Measurements from ENCODE around the gene KCNC4.

KCNC4 gene

DNA sequence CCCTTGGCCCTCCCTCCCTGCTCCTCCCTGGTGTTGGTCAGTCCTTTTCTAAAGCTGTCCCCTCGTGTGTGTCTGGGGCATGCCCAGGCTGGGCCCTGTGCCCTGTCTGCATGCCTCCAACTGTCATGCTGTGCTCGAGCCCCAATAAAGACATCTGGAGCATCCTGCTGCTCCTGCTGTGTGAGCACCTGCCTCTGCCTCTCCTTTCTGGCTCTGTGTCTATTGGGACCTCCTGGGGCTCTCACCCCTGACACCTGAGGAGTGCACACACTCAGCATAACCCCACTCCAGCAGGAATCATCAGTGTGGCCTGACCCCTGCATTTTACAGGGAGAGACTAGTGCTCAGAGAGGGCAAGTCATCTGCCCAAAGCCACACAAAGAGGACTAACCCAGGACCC lies 23.7 kb downstream of the KCNC4 start:
- DNase-seq: no peak

DNA sequence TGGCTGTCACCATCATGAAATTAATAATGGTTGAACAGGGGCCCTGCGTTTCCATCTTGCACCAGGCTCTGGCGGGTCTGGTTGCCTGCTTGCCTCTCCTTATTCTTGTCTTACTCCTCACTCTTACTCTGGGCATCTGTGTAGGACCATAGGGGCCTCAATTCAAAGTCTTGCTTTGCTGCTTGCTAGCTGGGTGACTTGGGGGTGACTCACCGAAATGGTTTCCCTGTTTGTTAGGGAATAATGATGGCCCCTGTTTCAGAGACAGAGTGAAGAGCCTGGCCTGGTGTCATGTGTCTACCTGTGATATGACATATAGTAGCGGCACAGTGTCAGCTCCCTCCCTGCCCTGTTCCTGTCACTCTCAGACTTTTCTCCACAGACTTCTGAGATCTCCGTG lies 24.6 kb downstream of the KCNC4 start:
- no peak for DNase-seq

DNA sequence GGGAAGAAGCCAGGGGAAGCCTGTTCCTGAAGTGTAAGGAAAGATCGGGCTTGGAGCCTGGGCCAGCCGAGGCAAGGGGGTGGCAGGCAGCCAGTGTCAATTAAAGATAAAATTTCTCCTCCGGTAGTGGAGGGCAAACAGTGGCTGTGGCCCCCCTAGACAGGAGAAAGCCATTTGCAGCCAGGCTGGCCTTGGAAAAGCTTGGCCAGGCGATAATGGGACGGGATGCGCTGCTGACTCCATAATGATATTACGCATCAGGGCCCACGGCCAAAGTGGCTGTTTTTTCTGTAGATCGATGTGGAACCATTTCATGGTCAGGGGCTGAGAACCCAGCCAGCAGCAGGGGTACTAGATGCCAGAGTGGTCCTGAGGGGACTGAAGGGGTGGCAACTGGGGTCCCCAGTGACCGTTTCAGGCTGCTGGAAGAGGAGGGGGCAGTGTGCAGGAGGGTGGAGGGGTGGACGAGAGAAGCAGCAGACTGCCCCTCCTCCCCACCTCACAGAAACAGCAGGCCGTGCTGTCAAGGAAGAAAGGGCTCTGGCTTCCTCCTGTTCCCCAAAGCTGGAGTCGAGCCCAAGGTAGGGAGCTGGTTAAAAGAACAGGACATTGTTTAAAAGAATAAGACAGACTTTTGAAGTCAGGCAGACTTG lies 25.2 kb downstream of the KCNC4 start:
- peak; percentile 70 for DNase-seq

DNA sequence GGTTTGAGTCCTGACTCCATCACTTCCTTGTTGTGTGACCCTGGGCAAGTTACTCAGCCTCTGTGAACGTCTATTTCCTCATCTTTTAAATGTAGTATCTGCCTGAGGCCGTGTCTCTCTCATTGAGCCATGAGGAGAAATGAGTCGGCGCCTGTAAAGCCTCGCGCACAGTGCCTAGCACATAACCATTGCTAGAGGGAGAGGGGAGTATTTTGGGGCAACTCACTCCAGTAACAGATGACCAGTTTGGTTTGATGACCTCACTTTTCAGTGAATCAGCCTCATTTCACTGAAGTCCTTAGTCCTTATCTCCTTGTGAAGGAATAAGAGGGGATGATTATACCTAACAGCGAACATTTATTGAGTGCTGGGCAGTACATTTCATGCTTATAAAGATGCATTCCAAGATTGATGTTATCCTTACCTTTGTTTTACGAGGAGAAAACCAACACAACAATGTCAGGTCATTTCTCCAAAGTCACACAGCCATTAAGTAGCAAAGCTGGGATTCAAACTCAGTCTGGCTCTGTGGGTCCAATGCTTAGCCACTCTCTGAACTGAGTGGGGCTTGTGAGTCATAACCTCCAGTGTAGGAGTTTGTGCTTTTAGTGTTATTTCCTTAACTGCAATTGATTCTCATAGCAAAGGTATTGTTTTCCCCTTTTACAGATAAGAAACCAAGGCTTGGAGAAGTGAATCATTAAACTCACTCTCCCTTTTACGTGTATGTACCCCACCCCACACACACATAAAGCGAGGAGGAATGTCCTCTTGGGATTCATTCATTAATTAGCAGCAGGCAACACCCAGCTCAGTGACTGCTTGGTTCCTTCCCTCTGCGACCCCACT lies 25.9 kb downstream of the KCNC4 start:
- no peak for DNase-seq

DNA sequence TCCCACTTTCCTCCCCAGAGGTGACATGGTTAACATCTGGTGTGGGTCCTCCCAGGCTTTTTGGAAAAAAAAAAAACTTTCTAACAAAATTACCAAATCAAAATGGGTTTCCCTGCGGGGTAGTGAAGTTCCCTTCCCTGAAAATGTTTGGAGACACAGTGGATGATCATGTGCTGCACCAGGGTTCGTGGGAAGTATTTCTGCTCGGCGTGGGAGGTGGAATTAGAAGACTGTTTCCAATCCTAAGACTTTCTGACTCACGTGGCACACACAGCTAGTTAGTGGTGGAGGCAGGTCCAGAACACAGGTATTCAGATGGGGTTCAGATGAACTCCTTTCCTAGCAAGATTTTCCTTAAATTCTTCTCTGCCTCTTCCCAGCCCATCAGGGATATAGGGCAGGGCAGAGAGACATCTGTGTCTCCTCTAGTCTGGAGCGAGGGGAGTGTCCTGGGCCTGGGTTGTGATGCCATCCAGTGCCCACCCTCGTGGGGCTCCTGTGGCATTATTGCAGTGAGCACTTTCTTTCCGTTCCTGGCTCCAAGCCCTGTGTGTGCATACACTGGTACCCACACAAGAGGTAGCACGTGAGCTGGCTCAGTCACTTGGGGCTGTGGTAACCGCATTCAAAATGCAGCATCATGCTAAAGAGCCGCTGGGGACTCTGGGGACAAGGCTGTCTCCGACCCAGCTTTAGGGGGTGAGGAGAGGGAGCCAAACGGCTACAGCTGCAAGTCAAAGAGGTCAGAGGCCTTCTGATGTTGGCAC lies 27.5 kb downstream of the KCNC4 start:
- no peak for DNase-seq

DNA sequence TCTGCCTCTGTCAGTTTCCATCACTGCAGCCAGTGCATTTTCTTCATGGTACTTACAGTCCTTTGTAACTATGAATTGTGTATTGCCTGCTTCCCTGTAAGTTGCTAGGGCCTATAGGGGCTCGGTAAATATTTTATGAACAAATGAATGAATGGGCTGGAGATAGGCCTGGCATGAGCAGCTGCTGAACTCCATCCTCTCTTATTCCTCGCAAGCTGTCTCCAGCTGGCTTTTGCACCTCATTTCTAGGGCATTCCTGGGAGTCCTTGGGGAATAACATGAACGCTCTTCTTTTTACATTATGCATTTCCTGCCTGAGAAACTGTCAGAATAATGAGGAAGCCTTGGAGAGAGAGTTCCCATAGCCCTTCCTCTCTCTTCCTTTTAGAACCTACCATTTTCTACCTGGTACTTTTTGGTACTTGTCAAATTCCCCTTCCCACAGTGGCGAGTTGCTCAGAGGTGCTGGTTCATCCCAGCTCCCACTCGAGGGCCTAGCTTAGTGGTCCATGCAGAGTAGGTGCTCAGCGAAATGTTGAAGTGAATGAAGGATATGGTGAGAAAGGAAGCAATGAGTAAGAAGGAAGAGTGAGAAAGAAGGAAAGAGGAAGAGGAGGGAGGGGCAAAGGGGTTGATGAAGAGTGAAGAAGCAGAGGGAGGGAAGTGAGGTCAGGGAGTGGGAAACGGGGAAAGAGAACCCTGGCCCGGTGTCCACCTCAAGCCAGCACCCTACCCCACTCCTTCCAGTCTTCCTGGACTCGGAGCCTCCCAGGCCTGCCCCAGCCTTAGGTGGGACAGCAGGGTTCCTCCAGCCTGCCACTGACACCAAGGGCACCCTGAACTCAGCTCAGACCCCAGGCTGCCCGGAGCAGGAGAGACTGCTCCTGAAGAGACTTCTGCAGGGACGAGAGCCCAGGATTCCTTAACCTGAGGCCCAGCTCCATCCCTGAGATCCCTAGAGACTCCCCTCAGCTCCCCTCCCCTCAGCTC lies 29.6 kb downstream of the KCNC4 start:
- no peak for DNase-seq

DNA sequence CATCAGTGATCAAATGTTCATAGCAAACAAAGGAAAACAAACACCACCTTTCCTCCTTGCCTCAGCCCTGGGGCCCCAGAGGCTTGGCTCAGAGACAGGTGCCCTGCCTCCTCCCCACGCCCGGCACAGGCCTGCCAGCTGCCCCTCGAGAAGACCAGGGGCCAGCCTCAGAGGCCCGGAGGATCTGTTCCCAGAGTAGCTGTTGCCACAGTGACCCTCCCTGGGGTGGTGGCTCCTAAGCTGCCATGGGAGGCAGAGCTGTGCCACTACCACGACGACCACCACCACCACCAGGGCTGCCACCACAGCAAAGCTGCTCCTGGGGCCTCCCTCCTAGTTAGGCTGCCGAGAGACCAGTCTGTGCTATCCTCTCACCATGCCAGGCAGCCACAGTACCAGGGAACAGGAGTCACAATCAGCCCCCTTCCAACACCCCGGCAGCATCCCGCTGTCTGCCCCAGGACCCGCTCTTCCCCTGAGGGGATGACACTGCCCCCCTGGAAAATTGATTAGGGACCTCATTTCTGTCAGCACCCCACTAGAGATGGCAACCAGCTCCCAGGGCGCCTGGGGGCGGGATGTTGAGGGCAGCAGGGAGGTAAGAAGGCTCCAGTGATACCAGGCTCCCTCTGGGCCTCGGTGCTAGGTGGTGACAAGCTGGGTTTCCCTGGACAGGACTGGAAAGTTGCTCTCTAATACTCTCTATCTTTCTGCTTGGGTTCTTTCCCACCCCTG lies 30.5 kb downstream of the KCNC4 start:
- DNase-seq: peak; percentile 25

DNA sequence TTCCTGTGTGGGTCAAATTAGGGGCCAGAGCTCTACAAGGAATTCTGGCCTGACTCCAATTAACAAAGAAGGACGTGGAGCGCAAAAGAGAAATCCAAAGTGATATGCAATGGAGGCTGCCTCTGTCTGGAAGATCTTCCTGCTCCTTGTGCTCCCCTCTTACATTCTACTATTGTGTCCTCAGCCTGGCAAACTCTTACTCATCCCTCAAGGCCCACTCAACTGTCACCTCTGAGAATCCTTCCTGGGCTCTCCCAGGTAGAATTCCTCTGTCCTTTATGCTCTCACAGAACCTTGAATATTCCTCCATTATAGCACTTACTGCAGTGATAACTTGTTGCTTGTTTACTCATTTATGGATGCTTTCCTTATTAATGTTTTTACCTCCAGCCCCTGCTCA lies 31.4 kb downstream of the KCNC4 start:
- DNase-seq: no peak

DNA sequence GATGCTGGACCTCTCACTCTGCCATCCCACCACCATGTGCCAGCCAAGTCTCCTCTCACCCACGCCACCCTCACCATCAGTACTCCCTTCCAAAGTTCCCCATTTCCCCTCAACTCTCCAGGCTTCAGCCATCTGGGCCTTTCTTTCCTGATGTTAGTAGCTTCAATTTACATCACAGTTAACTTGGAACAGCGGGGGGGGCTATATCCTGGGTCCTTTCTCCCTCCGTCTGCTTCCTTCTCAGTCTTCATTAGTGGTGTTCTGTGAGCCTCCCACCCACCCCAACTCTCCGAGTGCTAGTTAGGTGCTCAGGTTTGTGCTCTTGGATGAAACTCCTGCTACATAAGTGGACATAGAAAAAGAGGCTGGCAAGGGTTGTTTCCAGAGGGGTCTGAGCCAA lies 31.9 kb downstream of the KCNC4 start:
- no peak for DNase-seq

DNA sequence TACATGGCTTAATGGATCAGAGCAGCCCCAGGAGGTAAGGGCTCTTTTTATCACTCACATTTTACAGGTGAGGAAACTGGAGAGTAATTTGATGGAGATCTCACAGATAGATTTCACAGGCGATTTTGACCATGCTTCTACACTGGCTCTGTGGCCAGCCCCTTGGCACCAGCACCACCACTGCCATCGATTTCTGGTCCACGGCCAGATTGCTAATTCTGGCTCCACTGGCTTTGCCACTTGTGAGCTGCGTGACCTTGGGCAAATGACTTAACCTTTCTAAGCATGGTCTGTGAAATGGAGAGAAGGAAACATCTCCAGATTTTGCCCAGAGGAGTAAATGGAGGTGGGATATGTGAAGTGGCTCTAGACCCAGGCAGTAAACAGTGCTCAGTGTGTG lies 32.6 kb downstream of the KCNC4 start:
- DNase-seq: no peak

DNA sequence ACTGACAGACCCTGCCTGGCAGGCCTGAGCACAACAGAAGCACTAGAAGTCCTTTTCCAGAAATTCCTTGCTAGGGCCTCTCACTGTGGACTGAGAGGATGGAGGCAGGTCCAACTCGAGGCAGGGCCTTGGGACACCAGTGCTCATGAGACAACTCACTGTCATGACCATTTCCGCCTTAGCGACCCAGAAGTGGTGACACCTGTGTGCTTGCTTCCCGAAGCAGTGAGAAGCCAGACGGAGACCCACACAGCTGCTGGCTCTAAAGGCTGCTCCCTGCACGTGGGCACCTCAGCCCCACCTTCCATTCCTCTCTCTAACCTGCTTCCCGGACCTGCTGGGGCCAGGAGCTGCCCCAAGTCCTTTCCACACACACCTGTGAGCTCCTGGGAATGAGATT lies 33.0 kb downstream of the KCNC4 start:
- no peak for DNase-seq

DNA sequence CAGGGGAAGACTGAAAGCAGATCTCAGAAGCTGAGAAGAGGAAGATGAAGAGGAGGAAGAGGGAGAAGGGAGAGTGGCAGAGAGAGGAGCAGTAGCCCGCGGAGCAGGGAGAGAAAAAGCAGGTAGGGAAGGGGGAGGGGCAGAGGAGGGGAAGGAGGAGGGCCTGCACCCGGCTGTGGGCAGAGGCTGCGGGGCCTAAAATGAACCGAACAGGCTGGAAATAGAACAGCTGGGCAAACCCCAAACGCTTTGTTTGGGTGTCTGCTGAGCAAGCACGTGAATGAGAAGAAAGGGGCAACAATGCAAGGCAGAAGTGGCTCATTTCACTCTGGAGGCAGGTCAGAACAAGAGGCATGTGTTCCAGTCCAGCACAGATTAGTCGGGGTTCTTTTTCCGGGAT lies 33.5 kb downstream of the KCNC4 start:
- DNase-seq: peak; percentile 49

DNA sequence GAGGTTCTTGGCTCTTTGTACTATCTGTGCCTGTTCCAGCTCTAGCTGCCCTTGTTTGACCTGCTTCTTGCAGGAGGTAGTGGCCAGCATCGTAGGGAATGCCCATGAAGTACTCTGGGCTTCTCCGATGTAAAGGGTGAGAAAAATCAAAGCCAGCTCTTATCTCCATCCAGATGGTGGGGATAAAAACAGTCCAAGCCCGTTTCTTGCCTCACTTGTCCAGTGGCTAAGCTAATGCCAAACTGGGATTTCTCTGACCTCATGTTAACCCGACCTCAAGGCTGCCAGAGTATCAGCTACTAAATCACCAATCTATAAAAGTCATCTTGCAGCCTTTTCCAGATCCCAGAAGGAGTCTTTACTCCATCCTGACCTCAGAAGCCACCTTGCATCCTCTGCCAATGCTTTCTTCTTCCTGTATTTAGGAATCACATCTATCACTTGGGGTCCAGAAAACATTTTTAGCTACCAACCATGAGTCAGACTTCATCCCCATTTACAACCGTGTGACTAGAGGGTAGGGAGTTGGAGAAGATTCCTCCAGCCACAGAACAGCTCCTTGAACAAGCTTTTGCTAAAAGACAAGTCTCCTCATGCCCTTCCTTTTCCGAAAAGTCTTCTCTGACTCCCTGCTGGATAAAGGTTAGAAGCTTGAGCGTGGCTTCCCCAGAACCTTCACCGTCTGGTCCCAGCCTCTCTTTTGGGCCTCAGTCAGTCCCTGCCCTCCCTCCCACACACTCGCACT lies 35.9 kb downstream of the KCNC4 start:
- no peak for DNase-seq

DNA sequence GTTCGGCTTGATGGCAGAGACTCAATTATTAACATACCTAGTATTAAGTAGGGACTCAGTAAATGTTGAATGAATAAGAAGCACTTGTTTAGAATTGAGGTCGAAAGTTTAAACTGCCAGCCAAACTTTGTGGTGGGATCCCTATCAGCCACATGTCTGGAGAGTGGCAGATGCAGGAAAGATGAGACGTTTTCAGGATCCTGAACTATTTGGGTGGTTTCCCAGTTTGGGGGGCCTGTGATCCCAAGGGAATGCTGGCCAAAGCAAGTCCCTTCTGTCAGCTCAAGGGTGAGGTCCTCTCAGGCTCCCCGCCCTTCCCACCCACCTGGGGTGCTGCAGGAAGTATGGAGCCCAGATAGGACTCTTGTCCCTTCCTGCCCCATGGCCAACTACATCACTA lies 38.6 kb downstream of the KCNC4 start:
- no peak for DNase-seq

DNA sequence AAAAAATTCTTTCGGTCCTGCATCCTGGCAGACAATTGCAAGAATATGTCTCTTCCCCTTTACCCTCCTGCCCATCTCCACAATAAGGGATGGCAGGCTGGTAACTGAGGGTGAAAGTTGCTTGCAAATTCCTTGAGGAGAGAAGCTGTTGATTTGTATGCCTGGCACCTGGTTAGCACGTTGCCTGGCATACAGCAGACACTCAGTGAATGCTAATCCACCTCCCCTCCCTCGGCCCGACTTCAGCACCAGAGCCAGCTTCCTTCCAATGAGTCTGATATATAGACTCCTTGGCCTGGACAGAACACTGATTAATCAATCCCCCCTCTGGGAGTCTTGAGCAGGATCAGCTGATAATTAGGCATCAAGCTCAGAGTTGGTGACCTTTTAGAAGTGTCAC lies 39.1 kb downstream of the KCNC4 start:
- no peak for DNase-seq

DNA sequence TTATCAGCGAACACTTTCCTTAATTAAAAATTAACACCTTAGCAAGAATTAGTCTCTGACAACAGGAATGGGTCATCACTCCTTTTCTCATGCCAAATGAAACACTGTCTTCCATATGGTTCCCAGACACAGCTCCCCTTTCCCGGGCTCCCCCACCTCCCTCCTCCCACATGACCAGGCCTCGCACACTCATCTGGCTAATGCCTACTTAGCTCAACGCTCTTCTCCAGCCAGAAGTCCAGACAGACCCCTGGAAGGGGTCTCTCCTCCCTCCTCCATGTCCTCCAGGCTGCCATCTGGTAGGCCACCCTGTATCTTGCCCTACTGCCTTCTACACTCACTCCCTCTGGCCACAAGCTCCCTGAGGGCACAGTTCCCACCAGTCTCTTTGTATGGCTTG lies 39.9 kb downstream of the KCNC4 start:
- DNase-seq: peak; percentile 37

DNA sequence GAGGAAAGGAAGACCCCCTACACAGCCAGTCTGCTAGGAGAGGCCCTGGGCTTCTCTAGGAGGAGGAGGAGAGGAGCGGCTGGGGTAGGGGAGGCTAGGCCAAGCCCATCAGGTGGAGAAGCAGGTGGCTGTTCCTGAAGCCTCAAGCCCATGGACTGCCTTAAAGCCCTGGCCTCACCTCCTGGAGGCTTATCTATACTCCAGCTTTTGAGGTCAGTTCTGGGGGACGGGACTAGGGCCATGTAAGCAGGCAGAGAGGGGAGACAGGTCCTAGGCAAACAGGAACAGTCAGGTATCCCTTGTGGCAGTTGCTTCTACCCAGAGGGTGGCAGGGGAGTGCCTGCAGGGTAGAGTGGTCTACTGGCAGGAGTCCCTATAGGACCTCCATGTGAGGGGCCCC lies 40.6 kb downstream of the KCNC4 start:
- DNase-seq: no peak

DNA sequence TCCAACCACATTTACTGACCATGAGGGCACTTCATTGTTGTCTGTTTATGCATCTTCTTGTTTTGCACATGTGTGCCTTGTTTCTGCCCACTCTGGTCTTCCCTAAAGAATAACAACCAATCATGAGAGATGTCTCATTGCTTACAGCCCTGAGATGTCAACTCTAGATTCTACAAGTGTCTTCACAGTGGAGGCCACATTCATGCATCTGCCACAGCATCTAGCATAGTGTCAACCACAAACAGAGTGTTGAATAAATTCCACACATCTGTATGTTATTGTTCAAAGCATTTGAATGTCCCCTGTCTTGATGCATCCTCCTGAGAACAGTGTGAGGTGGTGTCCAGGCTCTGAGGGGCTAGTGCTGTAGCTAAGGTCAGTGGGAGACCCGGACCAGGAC lies 43.1 kb downstream of the KCNC4 start:
- no peak for DNase-seq

DNA sequence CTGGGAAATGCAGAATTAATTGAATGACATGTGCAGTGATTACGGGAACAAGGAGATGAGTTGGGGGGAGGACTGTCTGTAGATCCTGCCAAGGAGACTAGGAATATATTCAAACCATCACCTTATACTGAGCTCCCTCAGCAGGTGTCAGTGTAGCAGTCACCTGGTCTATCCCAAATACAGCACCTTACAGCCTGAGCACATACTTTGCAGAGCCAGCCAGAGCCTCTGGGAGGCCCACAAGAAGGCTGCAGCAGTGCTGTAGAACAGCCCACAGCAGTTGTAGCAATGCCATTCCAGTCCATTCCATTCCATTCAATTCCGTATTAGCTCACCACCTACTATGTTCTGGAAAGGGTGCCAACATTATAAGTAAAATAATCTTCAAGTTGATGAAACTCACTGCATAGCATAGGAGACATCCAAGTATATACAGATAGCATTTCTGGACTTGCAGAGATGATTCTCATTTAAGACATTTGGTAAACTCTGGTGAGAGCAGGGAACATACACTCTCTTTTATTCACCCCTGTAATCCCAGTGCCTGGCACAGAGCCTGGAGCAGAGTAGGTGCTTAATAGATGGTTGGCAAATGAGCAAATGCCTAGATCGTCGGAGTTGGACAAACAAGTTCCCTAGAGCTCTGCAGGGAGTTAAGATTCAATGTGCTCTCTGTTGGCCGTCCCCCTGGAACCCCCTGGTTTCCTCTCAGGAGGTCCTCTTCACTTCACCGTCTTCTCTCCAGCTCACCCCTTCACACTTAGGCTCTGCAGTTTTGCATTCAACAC lies 44.7 kb downstream of the KCNC4 start:
- DNase-seq: no peak

DNA sequence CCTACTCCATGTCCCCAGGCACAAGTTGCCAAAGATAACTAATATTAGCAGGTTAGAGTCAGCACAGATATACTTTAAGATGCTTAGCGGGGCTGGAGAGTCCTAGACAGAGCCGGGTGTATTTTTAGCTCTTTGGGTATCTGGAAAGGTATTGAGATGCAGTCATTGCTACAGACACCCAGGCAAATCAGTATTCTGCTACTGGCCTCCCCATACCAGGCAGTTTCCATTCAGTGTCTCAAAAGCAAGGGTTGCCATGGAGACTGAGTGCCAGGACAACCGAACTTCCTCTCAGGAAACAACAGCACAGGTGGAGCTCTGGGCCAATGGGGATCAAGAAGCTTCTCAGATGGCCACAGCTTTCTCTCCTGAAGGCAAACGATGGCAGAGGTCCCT lies 45.3 kb downstream of the KCNC4 start:
- DNase-seq: no peak
